Esophagus squamous epithelium (tissue), 4 donors: ENCODE measurements around the gene SMR3A.

Experiments
- POLR2A ChIP-seq, 4 donors: fragments of 450-650 bp; IDR thresholded peaks; one replicate each; pipeline ENCODE4 v1.6.1; 2017; ENCODE audit warnings: antibody characterized with exemption in 4 of 4, mild to moderate bottlenecking in 4 of 4, moderate library complexity in 3 of 4
- TF ChIP-seq, protein P1 (sequence below), 6 experiments: fragments of 450-650 bp in 4 of 6; fragments of 200-600 bp in 2 of 6; sonication (generic) in 2 of 6; IDR thresholded peaks; one replicate each; pipeline ENCODE4 v1.5.1; 2016 to 2019; ENCODE audit warnings: antibody characterized with exemption in 6 of 6, mild to moderate bottlenecking in 4 of 6, moderate library complexity in 4 of 6

DNA sequence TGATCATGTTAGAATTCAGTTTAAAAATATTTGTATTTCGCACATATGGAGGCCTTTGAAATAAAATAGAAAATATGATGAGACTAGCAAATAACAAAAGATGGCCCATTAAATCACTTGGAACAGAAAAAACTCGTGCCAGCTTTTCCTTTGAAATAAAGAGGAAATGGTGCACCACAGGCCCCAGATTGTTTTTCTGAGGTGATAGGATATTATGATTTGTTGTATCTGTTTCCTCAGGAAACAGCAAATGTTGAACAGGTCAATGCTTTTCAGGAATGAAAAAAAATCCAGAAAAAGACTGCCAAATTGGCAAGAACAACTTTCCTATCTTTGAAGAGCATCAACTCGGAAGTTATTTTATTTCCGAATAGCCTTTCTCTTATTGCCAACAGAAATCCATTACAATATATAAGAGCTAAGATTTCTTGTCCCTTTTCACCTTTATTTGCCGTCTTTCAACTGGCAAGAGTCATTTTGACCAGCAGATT is 22.2 kb downstream of the SMR3A start, which contains the start of gene SMR3B:
- TF ChIP-seq, protein P1, sequence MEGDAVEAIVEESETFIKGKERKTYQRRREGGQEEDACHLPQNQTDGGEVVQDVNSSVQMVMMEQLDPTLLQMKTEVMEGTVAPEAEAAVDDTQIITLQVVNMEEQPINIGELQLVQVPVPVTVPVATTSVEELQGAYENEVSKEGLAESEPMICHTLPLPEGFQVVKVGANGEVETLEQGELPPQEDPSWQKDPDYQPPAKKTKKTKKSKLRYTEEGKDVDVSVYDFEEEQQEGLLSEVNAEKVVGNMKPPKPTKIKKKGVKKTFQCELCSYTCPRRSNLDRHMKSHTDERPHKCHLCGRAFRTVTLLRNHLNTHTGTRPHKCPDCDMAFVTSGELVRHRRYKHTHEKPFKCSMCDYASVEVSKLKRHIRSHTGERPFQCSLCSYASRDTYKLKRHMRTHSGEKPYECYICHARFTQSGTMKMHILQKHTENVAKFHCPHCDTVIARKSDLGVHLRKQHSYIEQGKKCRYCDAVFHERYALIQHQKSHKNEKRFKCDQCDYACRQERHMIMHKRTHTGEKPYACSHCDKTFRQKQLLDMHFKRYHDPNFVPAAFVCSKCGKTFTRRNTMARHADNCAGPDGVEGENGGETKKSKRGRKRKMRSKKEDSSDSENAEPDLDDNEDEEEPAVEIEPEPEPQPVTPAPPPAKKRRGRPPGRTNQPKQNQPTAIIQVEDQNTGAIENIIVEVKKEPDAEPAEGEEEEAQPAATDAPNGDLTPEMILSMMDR (IDR thresholded peaks at IDR 0.05) = no peak
- no peak for TF ChIP-seq POLR2A (IDR thresholded peaks at IDR 0.05)
